Measurements from ENCODE around the gene TPSB2.

- TF ChIP-seq, protein P1, sequence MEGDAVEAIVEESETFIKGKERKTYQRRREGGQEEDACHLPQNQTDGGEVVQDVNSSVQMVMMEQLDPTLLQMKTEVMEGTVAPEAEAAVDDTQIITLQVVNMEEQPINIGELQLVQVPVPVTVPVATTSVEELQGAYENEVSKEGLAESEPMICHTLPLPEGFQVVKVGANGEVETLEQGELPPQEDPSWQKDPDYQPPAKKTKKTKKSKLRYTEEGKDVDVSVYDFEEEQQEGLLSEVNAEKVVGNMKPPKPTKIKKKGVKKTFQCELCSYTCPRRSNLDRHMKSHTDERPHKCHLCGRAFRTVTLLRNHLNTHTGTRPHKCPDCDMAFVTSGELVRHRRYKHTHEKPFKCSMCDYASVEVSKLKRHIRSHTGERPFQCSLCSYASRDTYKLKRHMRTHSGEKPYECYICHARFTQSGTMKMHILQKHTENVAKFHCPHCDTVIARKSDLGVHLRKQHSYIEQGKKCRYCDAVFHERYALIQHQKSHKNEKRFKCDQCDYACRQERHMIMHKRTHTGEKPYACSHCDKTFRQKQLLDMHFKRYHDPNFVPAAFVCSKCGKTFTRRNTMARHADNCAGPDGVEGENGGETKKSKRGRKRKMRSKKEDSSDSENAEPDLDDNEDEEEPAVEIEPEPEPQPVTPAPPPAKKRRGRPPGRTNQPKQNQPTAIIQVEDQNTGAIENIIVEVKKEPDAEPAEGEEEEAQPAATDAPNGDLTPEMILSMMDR (IDR thresholded peaks at IDR 0.05), result no peak
- TF ChIP-seq POLR2A (IDR thresholded peaks at IDR 0.05), result no peak
These were observed 17.3 kb downstream of the TPSB2 start for GRCh38 chr16:1212616-1213194.
